Peyer's patch (tissue), 4 donors: Measurements from ENCODE around the gene FERD3L.

Experiments used
- POLR2A ChIP-seq, 2 donors: fragments of 450-650 bp; IDR thresholded peaks; one replicate each; pipeline ENCODE4 v1.5.1; 2017; ENCODE audit warnings: antibody characterized with exemption in 2 of 2, mild to moderate bottlenecking in 2 of 2, moderate library complexity in 2 of 2
- TF ChIP-seq, protein P1 (sequence below), 6 experiments: fragments of 450-650 bp in 4 of 6; fragments of 200-600 bp in 2 of 6; sonication (generic) in 1 of 6; IDR thresholded peaks; one replicate each; pipeline ENCODE4 v1.5.1; 2017 to 2019; ENCODE audit warnings: antibody characterized with exemption in 6 of 6, mild to moderate bottlenecking in 3 of 6, moderate library complexity in 1 of 6

DNA sequence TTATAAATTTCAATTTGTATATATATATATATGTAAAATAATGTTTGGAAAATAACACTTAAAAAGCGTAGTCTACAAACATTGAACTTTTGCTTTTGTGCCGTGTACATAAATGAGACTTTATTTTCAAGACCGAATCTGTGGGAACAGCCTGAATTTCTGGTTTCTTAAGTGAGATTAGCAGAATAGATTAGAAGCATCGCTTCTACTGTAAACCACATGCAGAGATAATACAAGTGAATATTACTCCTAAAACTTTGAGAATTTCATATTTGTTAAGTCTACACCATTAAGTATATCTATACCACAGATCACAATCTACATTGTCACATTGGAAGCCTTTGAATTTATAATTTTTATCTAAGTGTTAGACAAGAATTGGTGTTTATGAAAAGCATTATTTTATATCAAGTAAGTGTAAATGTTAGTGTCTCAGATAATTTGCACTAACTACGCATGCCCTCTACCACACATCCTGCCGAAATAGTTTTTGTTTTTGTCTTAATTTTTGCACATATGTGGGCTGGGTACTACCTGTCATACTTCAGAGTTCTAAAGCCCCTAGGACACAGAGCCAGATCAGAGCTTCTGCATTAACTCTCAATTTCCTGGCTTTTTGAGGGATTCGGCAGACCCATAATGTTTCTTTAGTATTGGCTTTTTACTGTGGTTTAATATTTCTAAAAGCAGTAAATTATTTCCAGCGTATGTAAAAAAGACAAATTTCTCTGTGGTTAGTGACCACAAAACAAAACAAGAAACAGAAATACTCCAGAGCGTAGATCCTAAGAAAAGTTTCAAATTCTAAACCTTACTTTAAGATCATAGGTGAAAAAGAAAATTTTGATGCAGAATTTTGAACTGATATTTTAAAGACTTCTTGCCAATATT, 47.8 kb downstream of the FERD3L start:
- TF ChIP-seq, protein P1, sequence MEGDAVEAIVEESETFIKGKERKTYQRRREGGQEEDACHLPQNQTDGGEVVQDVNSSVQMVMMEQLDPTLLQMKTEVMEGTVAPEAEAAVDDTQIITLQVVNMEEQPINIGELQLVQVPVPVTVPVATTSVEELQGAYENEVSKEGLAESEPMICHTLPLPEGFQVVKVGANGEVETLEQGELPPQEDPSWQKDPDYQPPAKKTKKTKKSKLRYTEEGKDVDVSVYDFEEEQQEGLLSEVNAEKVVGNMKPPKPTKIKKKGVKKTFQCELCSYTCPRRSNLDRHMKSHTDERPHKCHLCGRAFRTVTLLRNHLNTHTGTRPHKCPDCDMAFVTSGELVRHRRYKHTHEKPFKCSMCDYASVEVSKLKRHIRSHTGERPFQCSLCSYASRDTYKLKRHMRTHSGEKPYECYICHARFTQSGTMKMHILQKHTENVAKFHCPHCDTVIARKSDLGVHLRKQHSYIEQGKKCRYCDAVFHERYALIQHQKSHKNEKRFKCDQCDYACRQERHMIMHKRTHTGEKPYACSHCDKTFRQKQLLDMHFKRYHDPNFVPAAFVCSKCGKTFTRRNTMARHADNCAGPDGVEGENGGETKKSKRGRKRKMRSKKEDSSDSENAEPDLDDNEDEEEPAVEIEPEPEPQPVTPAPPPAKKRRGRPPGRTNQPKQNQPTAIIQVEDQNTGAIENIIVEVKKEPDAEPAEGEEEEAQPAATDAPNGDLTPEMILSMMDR (IDR thresholded peaks at IDR 0.05): no peak
- no peak for TF ChIP-seq POLR2A (IDR thresholded peaks at IDR 0.05)
